ENCODE data around the gene INTS7.
"Not testable (repeated sequence)": the region's sequence is repeated elsewhere in the genome, so short reads cannot be mapped to it uniquely, and the experiment has no call there.

Gene INTS7

GRCh38 chr1:211929683-211930082 is 105.7 kb downstream of the INTS7 start:
- DNase-seq, result no peak

GRCh38 chr1:211928993-211929637 is 106.2 kb downstream of the INTS7 start:
- peak; percentile 61 for DNase-seq

- peak; percentile 71 for DNase-seq
These were observed 107.0 kb downstream of the INTS7 start for GRCh38 chr1:211928290-211928801.

GRCh38 chr1:211925016-211925415 is 110.3 kb downstream of the INTS7 start:
- DNase-seq, result no peak

- no peak for DNase-seq
These were observed 111.1 kb downstream of the INTS7 start for GRCh38 chr1:211924256-211924655.

- no peak for DNase-seq
These were observed 112.3 kb downstream of the INTS7 start for GRCh38 chr1:211923095-211923494.

GRCh38 chr1:211921579-211922095 is 113.7 kb downstream of the INTS7 start:
- no peak for DNase-seq

- DNase-seq, result no peak
These were observed 114.6 kb downstream of the INTS7 start for GRCh38 chr1:211920602-211921226.

- DNase-seq, result no peak
These were observed 115.2 kb downstream of the INTS7 start for GRCh38 chr1:211920141-211920572.

- DNase-seq, result no peak
These were observed 116.4 kb downstream of the INTS7 start for GRCh38 chr1:211918843-211919414.

GRCh38 chr1:211916458-211916857 is 118.9 kb downstream of the INTS7 start:
- not testable (repeated sequence) for DNase-seq

GRCh38 chr1:211915924-211916323 is 119.4 kb downstream of the INTS7 start:
- DNase-seq, result no peak

- no peak for DNase-seq
These were observed 122.4 kb downstream of the INTS7 start for GRCh38 chr1:211912844-211913432.

- no peak for DNase-seq
These were observed 123.3 kb downstream of the INTS7 start for GRCh38 chr1:211912038-211912437.

GRCh38 chr1:211910913-211911485 is 124.4 kb downstream of the INTS7 start:
- peak; percentile 42 for DNase-seq

GRCh38 chr1:211910113-211910884 is 125.1 kb downstream of the INTS7 start:
- no peak for DNase-seq

GRCh38 chr1:211909395-211909794 is 126.0 kb downstream of the INTS7 start:
- no peak for DNase-seq

GRCh38 chr1:211908951-211909350 is 126.4 kb downstream of the INTS7 start:
- no peak for DNase-seq

GRCh38 chr1:211908453-211908852 is 126.9 kb downstream of the INTS7 start:
- DNase-seq, result peak; percentile 36

- no peak for DNase-seq
These were observed 131.7 kb downstream of the INTS7 start for GRCh38 chr1:211903490-211904245.

GRCh38 chr1:211902624-211903291 is 132.6 kb downstream of the INTS7 start:
- DNase-seq, result no peak

Measured in hematopoietic multipotent progenitor cell treated with erythropoietin and hydrocortisone succinate and interleukin-3 and kit ligand, for 6 days (in vitro differentiated cells).